NCI-H2029 (cell line): ENCODE measurements around the gene KCTD17.
"Not testable (repeated sequence)": the region's sequence is repeated elsewhere in the genome, so short reads cannot be mapped to it uniquely, and the experiment has no call there.

Source experiments
- DNase-seq: peaks from one replicate; lab custom pipeline; 2025; lab: John Stamatoyannopoulos, UW

Gene KCTD17

DNA sequence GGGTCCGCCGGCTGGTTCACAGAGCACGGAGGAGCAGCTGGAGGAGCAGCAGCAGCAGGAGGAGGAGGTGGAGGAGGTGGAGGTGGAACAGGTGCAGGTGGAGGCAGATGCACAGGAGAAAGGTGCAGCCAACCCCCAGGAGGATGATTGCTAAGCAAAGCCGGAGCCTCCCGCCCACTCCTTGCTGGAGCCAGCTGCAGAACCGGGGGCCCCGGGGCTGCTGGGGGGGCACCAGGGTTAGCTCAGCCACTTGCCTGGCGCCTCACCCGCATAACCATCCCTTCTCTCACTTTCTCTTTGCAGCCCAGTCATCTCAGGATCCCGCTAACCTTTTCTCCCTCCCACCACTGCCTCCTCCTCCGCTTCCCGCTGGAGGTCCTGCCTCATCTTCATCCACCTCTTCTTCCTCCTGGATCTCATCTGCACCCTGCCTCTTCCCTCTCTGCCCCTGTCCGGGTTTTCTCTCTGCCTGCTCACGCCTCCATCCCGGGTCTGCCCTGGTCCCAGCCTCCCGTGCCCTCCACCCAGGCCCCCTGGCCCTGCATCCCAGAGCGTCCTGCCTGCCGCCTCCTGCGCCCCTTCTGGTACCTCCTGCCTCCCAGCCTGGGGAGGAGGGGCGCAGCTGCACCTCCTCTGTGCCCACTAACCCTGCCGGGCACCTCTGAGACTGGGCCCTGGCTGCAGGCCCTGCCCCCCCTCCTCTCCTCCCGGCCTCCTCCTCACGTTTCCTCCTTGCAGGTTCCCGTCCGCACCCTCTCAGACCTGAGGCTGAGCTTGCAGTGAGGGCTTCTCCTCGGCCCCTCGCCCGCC is 9.5 kb downstream of the KCTD17 start:
- DNase-seq: no peak

DNA sequence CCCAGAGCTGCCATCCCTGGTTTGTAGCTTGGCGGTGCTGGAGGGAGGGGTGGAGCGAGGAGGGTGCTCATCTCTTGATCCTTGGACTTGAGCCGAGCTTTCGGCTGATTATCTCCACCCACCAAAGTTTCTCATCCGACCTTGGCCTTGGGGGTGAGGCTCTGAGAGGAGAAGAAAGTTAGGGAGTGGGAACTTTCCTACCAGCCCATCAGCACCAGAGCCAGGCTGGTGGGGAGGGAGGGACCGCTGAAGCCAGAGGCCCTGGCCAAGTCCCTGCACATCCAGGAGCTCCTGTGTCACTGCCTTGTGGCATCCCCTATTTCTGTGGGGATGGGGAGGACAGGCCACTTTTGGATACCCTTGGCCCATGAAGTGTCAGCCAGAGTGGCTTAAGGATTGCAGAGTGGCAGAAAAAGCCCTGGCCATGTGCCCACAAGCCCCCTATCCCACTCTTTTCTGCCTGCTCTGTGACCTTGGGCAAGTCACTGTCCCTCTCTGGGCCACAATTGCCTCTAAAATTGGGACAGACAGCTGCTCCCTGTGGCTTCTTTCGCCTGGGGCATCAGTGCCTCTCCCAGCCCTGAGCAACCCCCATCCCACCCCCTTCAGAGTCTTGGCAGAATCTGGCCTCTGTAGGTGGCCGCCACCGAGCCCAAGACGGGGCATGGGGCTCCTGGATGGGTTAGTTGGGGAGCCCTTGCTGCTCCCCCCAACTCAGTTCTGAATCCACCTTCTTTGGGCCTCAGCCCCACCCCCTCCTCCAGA is 10.3 kb downstream of the KCTD17 start:
- DNase-seq: no peak

DNA sequence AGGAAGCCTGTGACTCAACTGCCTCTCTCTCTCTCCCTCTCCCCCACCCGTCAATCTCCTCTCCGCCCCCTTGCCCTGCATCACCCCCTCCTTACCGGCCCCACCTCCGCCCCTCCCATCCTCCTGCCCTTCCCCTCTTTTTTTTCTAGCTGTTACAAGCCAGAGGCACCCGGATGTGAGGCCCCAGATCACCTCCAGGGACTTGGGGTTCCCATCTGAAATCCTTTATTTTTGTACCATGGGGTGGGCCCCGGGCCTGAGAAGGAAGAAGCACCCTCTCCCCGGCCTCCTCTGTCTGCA is 10.8 kb downstream of the KCTD17 start:
- no peak for DNase-seq

DNA sequence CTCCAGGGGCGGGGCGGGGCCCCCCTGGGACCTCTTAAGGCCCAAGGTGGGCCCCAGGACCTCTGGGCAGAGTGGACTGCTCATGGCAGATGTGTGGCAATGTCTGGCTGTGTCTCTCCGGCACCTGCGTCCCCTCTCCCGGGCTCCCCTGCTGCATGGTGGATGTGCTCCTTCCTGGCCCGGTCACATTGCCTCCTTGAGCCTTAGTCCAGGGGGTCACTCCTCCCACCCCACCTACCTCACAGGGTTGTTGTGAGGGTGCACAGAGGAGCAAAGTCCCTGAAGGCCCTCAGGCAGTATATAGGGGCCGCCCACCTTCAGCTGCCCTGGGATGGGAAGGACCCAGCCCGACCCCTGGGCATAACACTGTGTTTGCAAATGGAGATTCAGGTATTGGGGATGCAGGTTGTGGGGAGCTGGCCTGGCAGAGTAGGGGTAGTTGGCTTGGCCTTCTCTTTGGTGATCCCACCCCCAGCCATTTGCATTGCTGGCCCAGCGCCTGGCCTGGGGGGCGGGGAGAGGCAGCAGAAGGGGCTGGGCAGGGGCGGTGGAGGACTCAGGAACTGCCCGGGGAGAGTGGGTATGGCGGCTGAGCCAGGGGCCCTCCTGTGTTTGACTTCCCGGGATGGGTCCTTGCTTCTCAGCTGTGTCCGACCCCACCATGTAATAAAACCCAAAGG is 11.3 kb downstream of the KCTD17 start:
- DNase-seq: no peak

DNA sequence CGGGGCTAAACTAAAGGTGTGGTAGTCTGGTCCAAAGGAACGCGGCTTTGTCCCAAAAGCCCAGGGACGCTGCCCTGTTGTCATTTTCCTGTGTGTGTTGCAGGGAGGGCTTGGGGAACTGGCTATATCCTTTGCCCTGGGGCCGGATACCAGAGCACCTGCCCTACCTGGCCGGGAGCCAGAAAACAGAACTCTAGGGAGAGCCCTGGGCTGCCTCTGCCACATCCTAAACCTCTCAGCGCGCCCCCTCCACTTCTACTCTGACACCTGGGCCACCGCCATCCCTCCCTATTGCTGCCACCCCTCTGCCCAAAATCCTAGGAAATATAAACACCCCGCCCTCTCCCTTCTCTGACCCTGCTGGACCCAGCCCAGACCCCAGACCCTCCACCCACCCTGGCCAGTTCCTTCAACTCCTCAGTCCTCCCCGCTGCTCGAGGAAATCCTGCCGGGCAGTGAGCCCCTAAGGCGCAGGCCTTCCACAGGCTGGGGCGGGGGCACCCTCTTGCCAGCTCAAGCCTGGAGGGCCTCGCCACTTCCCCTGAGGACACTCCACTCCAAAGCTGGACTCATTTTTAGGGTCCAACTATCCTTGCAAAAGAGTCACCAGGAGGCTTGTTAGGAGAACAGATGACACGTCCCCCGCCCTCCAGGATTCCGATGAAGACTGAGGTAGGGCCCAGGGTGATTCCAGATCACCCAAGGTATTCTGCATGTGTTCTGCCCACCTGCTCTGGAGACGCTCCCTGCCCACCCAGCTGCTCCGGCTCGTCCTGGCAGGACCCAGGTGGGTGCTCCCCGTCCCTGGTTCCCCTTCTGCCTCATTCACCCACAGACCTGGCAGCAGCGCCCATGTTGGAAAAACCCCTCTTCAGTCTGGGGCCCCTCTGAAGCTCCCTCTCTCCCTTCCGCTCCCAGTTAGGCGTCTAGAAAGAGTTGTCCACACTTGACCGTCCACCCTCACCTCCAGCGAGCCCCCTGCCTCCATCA is 12.2 kb downstream of the KCTD17 start:
- peak; percentile 76 for DNase-seq

DNA sequence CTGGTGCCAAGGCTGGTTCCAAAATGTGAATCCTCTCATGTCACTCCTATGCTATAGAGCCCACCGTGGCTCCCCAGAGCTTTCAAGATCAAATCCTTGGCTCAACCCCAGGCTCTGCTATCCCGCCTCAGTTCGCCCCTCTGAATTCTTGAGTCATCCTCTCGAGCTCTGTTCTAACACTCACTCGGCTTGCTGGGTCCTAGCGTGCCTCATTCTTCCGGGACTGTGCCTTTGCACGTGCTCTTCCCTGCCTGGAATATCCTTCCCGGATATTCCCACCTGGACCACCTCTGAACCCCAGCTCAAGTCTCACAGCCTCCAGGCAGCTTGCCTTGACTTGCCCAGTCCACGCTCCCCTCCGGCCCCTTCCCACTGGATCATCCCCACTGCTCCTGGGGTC is 13.0 kb downstream of the KCTD17 start:
- no peak for DNase-seq

DNA sequence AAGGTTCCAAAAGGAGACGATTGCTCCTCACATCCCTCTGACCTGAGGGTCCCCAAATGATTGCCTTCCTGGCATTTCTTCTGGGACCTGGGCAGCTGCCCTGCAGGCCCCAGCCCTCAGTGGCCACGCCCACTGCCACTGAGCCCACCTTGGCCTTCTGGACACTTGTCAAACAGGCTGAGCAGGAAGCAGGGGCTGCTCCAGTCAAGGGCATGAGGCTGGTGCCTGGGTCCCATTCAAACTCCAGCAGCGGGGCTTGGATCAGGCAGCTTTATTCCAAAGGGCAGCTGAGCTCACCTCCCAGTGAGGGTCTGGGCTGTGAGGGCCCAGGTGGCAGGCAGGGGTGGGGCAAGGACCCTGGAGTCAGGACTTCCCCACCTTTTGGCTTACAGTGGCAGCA is 13.6 kb downstream of the KCTD17 start:
- DNase-seq: no peak

DNA sequence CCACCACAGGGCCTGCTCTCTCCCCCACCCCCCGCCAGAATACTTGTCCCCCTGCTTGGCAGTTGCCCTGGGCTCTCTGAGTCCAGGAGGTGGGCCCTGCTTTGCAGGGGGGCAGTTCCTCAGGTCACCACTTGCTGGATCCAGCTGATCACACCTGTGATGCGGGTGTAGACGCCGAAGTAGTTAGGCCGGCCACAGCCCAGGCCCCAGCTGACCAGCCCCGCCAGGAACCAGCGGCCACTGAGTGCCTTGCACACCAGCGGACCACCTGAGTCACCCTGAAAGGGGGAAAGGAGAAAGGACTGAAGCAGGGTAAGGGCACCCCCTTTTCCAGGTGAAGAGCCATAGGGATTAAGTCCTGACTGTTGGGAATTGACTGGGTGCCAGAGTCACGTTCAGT is 14.4 kb downstream of the KCTD17 start:
- no peak for DNase-seq

DNA sequence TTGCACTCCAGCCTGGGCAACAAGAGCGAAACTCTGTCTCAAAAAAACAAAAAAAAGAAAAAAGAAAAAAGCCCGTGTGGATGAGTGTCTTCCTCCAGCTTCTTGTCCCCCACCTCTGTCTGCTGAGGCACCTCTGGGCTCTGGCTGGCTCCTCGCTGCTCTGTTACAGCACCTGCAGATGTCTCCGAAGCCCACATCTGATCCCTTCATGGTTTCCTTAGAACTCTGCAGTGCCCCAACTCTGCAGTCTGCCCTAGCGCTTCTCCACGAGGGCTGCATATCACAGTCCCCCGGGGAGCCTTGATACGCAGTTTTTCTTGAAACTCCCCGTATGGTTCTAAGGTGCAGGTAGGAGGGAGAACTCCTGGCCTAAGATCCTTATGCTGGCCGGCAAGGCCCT is 15.9 kb downstream of the KCTD17 start:
- no peak for DNase-seq

DNA sequence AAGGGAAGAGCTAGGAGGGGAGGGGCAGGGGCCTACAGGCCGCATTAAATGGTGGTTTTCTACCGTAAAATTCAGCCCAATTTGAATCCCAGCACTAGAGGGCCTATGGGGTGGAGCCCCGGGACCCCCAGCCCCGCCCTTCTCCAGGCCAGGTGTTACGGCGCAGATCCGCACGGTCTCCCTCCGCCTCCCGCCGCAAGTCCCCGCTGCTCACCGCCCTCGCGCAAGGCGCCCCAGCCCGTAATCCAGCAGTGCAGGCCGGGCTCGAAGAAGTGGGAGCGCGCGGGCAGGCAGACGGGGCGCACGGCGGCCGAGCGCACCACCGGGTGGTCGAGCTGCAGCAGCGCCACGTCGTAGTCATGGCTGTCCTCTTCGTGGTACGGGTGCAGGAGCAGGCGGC is 17.3 kb downstream of the KCTD17 start:
- DNase-seq: no peak

DNA sequence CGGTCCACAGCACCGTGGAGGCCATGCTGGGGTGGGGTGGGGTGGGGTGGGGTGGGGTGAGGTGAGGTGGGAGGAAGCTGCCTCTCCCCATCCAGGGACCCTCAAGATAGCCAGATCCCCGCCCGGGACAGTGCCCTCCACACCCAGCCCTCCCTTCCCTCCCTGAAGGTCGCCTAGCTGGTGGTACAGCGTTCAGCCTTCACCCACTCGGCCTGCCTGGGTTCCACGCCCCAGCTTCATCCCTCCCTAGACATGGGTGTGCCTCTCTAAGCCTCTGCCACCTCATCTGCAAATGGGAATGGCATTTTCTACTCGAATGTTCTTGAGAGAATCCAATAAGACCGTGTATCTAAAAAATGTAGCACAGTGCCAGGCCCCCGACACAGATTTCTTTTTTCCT is 17.8 kb downstream of the KCTD17 start:
- DNase-seq: no peak

DNA sequence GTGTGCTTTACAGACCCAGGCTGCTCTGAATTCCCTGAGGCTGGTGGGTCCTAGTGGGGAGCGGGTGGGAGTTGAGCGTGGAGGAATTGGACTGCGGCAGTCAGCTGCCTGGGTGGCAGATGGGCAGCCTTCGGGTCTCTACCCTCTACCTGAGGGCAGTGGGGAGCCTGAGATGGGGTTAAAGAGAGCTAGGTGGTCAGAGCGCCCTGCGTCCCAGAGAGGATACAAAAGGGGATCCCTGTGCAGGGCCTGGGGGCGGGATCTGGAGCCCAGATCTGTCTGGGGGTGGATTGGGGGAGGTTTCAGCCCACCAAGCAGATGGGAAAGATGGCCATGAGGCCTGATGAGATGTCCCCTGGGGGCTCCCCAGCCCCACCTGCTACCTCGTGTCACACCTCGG is 18.2 kb downstream of the KCTD17 start:
- DNase-seq: no peak

DNA sequence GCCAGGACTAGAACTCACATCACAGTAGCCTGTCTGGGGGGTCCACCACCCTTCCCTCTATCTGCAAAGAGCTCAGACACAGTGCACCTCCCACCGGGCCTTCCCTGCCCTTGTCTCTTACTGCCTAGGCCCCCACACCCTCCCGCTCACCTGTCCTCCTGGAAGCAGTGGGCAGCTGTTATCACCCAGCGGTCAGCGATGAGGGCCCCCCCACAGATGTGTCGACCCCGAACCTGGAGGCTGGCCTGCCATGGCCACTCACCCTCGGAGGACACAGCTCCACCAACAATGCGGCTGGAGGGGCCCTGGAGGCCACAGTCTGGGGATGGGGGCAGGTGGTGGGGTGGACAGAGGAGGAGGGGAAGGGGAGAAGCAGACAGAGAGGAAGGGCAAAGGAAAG is 18.8 kb downstream of the KCTD17 start:
- DNase-seq: no peak

DNA sequence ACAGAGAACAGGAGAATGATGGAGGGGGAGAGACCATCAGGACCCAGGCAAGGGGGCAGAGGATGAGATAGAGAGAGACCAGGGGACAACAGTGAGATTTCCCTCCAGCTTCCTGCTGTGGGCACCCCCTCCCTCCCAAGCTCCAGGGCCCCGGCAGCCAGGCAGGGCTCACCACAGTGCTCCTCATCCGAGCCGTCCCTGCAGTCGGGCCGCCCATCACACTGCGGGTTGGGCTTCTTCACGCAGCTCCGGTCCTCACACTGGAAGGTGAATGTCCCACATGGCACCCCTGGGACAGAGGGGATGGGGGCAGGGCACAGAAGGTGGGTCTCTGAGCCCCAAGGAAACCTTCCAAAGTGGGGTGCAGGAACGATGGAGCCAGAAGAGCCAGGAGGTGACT is 19.2 kb downstream of the KCTD17 start:
- no peak for DNase-seq

DNA sequence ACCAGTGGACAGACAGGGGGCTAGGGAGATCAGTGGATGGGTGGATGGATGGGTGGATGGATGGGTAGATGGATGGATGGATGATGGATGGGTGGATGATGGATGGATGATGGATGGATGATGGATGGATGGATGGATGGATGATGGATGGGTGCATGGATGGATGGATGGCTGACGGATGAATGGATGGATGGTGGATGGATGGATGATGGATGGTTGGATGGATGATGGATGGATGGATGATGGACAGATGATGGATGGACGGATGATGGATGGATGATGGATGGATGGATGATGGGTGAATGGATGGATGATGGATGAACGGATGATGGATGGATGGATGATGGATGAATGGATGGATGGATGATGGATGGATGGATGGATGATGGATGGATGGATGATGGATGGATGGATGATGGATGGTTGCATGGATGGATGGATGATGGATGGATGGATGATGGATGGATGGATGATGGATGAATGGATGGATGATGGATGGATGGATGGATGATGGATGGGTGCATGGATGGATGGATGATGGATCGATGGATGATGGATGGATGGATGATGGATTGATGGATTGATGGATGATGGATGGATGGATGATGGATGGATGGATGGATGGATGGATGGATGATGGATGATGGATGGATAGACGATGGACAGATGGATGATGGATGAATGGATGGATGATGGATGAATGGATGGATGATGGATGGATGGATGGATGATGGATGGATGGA is 20.5 kb downstream of the KCTD17 start:
- DNase-seq: not testable (repeated sequence)

DNA sequence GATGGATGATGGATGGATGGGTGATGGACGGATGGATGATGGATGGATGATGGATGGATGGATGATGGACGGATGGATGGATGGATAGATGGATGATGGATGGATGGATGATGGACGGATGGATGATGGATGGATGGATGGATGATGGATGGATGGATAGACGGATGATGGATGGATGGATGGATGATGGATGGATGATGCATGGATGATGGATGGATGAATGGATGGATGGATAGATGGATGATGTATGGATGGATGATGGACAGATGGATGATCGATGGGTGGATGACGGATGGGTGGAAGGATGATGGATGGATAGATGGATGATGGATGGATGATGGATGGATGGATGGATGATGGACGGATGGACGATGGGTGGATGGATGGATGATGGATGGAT is 21.1 kb downstream of the KCTD17 start:
- no peak for DNase-seq

DNA sequence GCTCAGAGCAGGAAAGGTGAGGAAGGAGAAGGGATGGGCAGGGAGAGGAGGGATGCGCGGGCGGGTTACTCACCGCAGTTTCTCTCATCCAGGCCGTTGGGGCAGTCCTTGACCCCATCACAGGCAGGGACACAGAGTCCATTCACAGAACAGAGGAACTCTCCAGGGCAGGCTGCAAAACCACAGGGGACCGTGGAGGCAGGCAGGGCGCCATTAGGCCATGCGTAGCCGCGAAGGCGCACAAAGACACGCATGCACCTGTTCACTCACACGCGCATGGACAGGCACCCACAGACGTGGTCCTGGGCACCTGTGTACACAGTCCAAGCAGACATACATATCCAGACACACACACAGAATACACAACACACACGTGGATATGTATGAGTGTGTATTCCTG is 23.0 kb downstream of the KCTD17 start:
- DNase-seq: no peak

DNA sequence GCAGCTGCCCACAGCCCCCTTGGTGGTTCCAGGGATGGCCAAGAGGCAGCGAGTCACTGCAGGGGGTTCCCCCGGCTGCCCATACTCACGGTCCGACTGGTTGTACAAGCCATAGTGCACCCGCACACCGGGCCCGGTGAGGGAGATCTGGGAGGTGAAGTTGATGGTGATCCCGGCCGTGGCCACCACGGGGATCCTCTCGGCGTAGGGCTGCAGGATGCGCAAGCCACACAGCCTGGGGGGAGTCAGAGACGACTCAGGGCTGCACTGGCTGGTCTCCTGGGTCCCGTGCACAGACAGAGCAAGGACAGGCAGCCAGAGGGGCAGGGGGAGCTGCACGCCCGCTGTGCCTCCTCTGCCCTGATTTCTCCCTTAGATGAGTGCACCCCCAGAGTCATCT is 23.5 kb downstream of the KCTD17 start:
- DNase-seq: no peak

DNA sequence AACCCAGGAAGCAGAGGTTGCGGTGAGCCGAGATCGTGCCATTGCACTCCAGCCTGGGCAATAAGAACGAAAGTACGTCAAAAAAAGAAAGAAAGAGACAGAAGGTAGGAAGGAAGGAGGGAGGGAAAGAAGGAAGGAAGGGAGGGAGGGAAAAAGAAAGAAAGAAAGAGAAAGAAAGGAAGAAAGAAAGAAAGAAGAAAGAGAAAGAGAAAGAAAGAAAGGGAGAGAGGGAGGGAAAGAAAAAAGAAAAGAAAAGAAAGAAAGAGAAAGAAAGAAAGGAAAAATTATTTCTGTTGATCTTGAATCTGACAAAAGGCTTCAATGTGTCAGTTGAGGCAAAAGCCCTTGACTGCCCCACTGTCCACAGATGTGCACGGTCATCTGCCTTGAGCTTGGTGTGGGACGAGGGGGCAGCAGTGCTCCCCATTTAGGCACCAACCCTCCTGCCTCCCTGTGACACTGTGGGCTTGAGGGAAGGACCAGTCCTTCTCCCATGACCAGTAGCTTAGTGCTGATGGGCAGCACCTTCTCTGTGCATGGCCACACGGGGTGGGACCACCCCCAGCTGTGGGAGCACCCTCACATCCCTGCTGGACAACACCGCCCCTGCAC is 24.4 kb downstream of the KCTD17 start:
- no peak for DNase-seq

DNA sequence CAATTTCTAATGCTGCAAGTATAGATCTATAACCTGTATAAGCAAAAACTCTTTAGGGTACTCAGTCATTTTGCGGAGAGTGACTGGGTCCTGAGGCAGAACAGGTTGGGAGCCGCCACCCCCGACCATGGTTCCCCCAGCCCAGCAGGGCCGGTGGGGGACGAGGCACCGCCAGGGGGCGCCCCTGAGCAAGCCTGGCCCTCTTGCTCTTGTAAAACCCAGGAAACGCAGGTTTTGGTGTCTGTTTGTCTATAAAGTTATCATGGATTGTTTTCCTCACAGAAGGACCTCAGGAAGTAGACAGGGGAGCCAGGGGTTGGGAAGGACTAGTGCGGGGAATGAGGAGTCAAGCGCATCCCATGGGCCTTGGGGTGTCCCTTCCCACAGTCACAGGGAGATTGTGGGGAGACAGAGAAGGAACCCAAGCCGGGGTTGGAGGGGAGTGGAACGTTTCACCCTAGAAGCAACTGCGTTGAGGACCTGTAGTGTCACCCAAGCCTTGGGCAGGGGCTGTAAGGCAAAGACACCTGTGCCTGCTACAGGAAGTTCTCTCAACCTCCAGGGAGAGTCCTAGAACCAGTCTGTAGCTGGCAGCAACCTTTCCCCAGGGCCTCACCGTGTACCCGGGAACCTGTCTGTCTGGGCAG is 26.4 kb downstream of the KCTD17 start:
- peak; percentile 28 for DNase-seq
